SU-DHL-6 (cell line): ENCODE results near the gene EPAS1.

Experiments
- H2AFZ ChIP-seq: fragments of 200-600 bp; sonication (generic); 2 replicates; pipeline ENCODE4 v1.6.1; 2014; ENCODE audit warnings: low read depth, mild to moderate bottlenecking, moderate library complexity, mixed read lengths, antibody characterized with exemption, low read length; ENCODE audit not compliant: severe bottlenecking
- H3F3A ChIP-seq: fragments of 200-600 bp; shearing (Covaris generic); 2 replicates; pipeline ENCODE4 v1.6.0; 2016; ENCODE audit warnings: antibody characterized with exemption, mild to moderate bottlenecking; ENCODE audit not compliant: insufficient read depth
- H3K27ac ChIP-seq: fragments of 200-600 bp; sonication (generic); 2 replicates; pipeline ENCODE4 v1.5.1; 2016; ENCODE audit warnings: low read depth, mild to moderate bottlenecking, low read length, moderate library complexity, mixed read lengths
- H3K27me3 ChIP-seq: fragments of 200-600 bp; sonication (generic), shearing (Covaris generic); 2 replicates; pipeline ENCODE4 v1.6.0; 2014; ENCODE audit warnings: mild to moderate bottlenecking, low read length
- H3K36me3 ChIP-seq: fragments of 200-600 bp; sonication (generic); 2 replicates; pipeline ENCODE4 v1.6.1; 2014; ENCODE audit warnings: mild to moderate bottlenecking, low read length, mixed read lengths
- H3K4me2 ChIP-seq: fragments of 300-600, 200-600 bp; shearing (Covaris generic), sonication (generic); 2 replicates; pipeline ENCODE4 v1.6.0; 2014; ENCODE audit warnings: low read length, low read depth, mild to moderate bottlenecking; ENCODE audit not compliant: poor library complexity, severe bottlenecking
- H3K4me3 ChIP-seq: fragments of 200-600 bp; sonication (generic); 2 replicates; pipeline ENCODE4 v1.5.1; 2014; ENCODE audit warnings: antibody characterized with exemption, low read length, mild to moderate bottlenecking, mixed read lengths; ENCODE audit not compliant: insufficient read depth, poor library complexity, severe bottlenecking
- H3K79me2 ChIP-seq: fragments of 200-600 bp; sonication (generic); 2 replicates; pipeline ENCODE4 v1.6.1; 2014; ENCODE audit warnings: mild to moderate bottlenecking, low read length, moderate library complexity; ENCODE audit not compliant: insufficient read depth
- H3K9ac ChIP-seq: fragments of 200-600 bp; sonication (generic); 2 replicates; pipeline ENCODE4 v1.7.0; 2014; ENCODE audit warnings: mild to moderate bottlenecking, low read length
- H3K9me2 ChIP-seq: fragments of 200-600 bp; sonication (generic); replicated peaks from 2 replicates; pipeline ENCODE4 v1.6.1; 2014; ENCODE audit warnings: low read length; ENCODE audit not compliant: insufficient read depth
- H3K9me3 ChIP-seq: fragments of 200-600 bp; sonication (generic); 2 replicates; pipeline ENCODE4 v1.6.1; 2014; ENCODE audit warnings: low read length, mixed read lengths; ENCODE audit not compliant: insufficient read depth
- H4K20me1 ChIP-seq: fragments of 200-600 bp; sonication (generic); 2 replicates; pipeline ENCODE4 v1.6.1; 2014; ENCODE audit warnings: low read depth, mild to moderate bottlenecking, antibody characterized with exemption, low read length, moderate library complexity, mixed read lengths
- EZH2phosphoT487 ChIP-seq: fragments of 200-600 bp; sonication (generic), shearing (Covaris generic); conservative IDR thresholded peaks from 2 replicates; pipeline ENCODE4 v1.6.1; 2018; ENCODE audit warnings: mild to moderate bottlenecking, antibody characterized with exemption, low read length, moderate library complexity, mixed read lengths
- TF ChIP-seq, protein P1 (sequence below): fragments of 200-600 bp; sonication (generic); IDR thresholded peaks from one replicate; pipeline ENCODE4 v1.5.1; 2017; ENCODE audit warnings: antibody characterized with exemption, mild to moderate bottlenecking, low read length, moderate library complexity; ENCODE audit not compliant: insufficient read depth, poor library complexity, severe bottlenecking

The EPAS1 gene

DNA sequence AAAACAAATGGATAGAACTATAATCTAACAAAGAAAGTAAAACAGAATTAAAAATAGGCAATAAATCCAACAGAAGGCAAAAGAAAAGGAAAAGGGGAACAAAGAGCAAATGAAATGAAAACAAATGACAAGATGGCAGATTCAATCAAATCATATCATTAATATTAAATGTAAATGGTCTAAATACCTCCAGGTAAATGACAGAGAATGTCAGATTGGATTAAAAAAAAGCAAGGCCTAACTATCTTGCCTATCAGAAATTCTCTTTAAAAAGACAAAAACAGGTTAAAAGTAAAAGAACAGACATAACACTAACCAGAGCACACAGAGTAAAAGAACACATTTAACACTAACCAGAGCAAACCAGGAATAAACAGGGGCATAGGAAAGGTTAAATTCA lies 119.1 kb downstream of the EPAS1 start:
- Histone ChIP-seq H4K20me1 (no peaks in the 10 kb centered on the region), H3K9me3 (no peaks in the 10 kb centered on the region; the same call in 1 of the 2 replicates), H3K36me3 (no peaks in the 10 kb centered on the region), H3K4me2 (no peak overlapping the region), H2AFZ (no peak overlapping the region), H3K27me3 (no peaks in the 10 kb centered on the region), H3F3A (no peaks in the 10 kb centered on the region), H3K9ac (no peak overlapping the region), H3K9me2 (no peaks in the 10 kb centered on the region), H3K27ac (no peak overlapping the region), H3K4me3 (no peak overlapping the region), H3K79me2 (no peaks in the 10 kb centered on the region)
- TF ChIP-seq, protein P1, sequence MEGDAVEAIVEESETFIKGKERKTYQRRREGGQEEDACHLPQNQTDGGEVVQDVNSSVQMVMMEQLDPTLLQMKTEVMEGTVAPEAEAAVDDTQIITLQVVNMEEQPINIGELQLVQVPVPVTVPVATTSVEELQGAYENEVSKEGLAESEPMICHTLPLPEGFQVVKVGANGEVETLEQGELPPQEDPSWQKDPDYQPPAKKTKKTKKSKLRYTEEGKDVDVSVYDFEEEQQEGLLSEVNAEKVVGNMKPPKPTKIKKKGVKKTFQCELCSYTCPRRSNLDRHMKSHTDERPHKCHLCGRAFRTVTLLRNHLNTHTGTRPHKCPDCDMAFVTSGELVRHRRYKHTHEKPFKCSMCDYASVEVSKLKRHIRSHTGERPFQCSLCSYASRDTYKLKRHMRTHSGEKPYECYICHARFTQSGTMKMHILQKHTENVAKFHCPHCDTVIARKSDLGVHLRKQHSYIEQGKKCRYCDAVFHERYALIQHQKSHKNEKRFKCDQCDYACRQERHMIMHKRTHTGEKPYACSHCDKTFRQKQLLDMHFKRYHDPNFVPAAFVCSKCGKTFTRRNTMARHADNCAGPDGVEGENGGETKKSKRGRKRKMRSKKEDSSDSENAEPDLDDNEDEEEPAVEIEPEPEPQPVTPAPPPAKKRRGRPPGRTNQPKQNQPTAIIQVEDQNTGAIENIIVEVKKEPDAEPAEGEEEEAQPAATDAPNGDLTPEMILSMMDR = no peak
- no peak for TF ChIP-seq EZH2phosphoT487

DNA sequence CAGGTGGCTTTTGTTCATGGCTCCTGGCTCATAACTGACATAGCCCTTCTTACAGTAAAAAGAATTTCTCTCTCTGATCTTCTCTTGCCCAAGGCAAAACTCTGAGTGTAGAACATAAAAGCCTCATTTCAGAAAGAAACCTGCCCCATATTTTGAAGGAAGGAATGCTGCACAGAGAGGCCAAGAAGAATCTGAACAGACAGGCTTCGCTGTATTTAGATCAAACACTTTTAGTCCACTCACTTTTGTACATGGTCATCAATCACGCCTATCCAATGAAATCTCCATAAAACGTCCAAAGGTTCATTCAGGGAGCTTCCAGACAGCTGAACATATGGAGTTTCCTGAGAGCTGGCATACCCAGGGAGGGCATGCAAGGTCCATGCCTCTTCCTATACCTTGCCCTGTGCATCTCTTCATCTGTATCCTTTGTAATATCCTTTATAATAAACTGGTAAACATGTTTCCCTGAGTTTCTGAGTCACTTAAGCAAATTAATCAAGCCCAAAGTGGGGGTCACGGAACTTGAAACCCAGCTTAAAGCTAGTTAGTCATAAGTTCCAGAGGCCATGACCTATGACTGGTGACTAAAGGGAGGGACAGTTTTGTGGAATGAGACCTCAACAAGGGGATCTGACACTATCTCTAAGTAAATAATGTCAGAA lies 119.7 kb downstream of the EPAS1 start:
- H2AFZ ChIP-seq = no peak overlapping the region
- H3K27me3 ChIP-seq = no peaks in the 10 kb centered on the region
- H3K4me2 ChIP-seq = no peak overlapping the region
- H3K4me3 ChIP-seq = no peak overlapping the region
- no peaks in the 10 kb centered on the region; the same call in 1 of the 2 replicates for H3K9me3 ChIP-seq
- no peaks in the 10 kb centered on the region for H3F3A ChIP-seq
- no peaks in the 10 kb centered on the region for H3K9me2 ChIP-seq
- no peaks in the 10 kb centered on the region for H4K20me1 ChIP-seq
- no peak for TF ChIP-seq EZH2phosphoT487
- TF ChIP-seq, protein P1 = no peak
- no peaks in the 10 kb centered on the region for H3K36me3 ChIP-seq
- no peak overlapping the region for H3K27ac ChIP-seq
- no peaks in the 10 kb centered on the region for H3K79me2 ChIP-seq
- H3K9ac ChIP-seq = no peak overlapping the region

DNA sequence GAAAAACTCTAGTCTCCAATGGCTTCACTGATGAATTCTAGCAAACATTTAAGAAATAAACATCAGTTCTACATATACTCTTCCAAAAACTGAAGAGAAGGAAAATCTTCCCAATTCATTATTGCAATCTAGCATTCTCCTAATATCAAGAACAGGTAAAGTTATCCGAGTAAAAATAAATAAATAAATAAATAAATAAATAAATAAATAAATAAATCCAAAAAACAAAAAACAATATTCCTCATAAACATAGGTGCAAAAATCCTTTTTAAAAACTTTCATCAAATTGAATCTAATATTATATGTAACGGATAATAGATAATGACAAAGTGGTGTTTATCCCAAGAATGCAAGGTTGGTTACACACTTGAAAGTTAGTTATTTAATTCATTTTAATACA lies 123.7 kb downstream of the EPAS1 start:
- H2AFZ ChIP-seq = no peak overlapping the region

More for the DNA sequence above, 123.7 kb downstream of the EPAS1 start:
- TF ChIP-seq EZH2phosphoT487 = no peak
- TF ChIP-seq, protein P1 = no peak
- H3K79me2 ChIP-seq = no peaks in the 10 kb centered on the region
- no peaks in the 10 kb centered on the region for H4K20me1 ChIP-seq
- no peaks in the 10 kb centered on the region for H3K36me3 ChIP-seq
- no peaks in the 10 kb centered on the region for H3K9me2 ChIP-seq
- H3K4me3 ChIP-seq = no peak overlapping the region
- no peak overlapping the region for H3K27ac ChIP-seq
- H3K9ac ChIP-seq = no peak overlapping the region
- H3K4me2 ChIP-seq = no peak overlapping the region
- H3F3A ChIP-seq = no peaks in the 10 kb centered on the region
- H3K27me3 ChIP-seq = no peaks in the 10 kb centered on the region
- no peaks in the 10 kb centered on the region; the same call in 1 of the 2 replicates for H3K9me3 ChIP-seq
